HCT116 (cell line): ENCODE measurements around the gene MTM1.

Experiments used
- ATF3 ChIP-seq: IDR thresholded peaks from 2 replicates; pipeline ENCODE4 v1.6.1; 2012
- CTCF ChIP-seq, 3 experiments: fragments of 200-600 bp in 1 of 3; sonication (generic) in 1 of 3; IDR thresholded peaks in 2 of 3; conservative IDR thresholded peaks in 1 of 3; 2 replicates each; pipeline ENCODE4 v1.5.1; 2012 to 2017; ENCODE audit warnings: low read depth in 2 of 3, low read length in 2 of 3, antibody characterized with exemption in 1 of 3, borderline replicate concordance in 1 of 3, control low read depth in 1 of 3, mild to moderate bottlenecking in 1 of 3, mixed read lengths in 1 of 3, mixed run types in 1 of 3, moderate library complexity in 1 of 3; ENCODE audit not compliant: insufficient read depth in 1 of 3
- EZH2phosphoT487 ChIP-seq: fragments of 200-600 bp; IDR thresholded peaks from 2 replicates; pipeline ENCODE4 v1.6.1; 2018; ENCODE audit warnings: antibody characterized with exemption, borderline replicate concordance
- JUND ChIP-seq: IDR thresholded peaks from 2 replicates; pipeline ENCODE4 v1.6.1; 2012
- ZNF274 ChIP-seq: fragments of 200-500 bp; sonication (Bioruptor generic); IDR thresholded peaks from 2 replicates; pipeline ENCODE4 v1.6.1; 2014; ENCODE audit warnings: mild to moderate bottlenecking, low read depth, low read length, inconsistent platforms

GRCh38 chrX:150683112-150683511 lies 114.7 kb downstream of the MTM1 start:
- TF ChIP-seq ZNF274: no peak
- no peak for TF ChIP-seq CTCF (IDR thresholded peaks at IDR 0.05 in 2 of 3, conservative IDR thresholded peaks at IDR 0.05 in 1 of 3; ENCODE audit: borderline replicate concordance in 1 of 3, insufficient read depth in 1 of 3, low read depth in 2 of 3, low read length in 2 of 3)
- no peak for TF ChIP-seq JUND
- no peak for TF ChIP-seq EZH2phosphoT487
- no peak for TF ChIP-seq ATF3
